ENCODE data around the gene STRN4.

Gene STRN4

DNA sequence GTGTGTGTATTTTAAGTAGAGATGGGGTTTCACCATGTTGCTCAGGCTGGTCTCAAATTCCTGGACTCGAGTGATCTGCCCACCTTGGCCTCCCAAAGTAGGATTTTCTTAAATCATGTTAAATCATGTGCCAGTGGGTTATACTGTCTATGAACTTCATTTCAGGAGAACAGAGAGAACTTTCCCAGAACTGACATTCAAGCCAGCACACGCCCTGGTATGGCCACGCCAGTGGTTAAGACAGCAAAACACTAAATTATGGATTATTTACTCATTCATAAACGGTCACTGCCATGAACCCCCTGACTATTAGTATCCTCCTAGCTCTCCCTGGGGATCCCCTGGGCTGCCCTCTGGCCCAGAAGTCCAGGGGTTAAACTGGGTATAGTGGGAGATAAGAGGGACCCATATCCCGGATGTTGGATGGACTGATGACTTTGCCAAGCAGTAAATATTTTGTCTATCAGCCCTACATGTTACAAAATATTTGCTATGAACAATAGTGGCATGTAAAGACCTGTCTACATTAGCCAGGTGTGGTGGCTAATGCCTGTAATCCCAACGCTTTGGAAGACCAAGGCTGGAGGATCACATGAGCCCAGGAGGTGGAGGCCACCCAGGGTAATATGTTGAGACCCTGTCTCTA, 16.1 kb upstream of the STRN4 start:
- H3K27ac ChIP-seq = no peak overlapping the region; the same call in 1 of the 2 replicates
- TF ChIP-seq, protein P1, sequence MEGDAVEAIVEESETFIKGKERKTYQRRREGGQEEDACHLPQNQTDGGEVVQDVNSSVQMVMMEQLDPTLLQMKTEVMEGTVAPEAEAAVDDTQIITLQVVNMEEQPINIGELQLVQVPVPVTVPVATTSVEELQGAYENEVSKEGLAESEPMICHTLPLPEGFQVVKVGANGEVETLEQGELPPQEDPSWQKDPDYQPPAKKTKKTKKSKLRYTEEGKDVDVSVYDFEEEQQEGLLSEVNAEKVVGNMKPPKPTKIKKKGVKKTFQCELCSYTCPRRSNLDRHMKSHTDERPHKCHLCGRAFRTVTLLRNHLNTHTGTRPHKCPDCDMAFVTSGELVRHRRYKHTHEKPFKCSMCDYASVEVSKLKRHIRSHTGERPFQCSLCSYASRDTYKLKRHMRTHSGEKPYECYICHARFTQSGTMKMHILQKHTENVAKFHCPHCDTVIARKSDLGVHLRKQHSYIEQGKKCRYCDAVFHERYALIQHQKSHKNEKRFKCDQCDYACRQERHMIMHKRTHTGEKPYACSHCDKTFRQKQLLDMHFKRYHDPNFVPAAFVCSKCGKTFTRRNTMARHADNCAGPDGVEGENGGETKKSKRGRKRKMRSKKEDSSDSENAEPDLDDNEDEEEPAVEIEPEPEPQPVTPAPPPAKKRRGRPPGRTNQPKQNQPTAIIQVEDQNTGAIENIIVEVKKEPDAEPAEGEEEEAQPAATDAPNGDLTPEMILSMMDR (conservative IDR thresholded peaks at IDR 0.05) = no peak

DNA sequence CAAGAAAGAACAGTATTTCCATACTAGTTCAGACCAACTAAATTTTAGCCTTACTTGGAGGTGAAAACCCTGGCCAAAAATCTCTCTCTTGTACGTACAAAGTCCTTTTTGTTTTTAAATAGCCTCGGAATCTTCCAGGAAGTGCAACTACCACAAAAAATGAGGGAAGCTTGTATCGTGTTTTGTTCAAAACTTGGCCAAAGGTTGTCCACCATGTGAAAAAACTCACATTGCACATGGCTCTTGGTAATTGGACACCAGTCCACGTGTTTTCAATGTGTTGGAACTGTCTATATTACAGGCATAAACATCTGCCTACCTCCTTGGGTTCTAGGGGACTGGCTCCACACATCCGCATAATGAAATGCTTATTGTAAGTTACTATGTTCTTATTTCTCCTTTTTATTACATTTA, 15.2 kb upstream of the STRN4 start:
- H3K27ac ChIP-seq = peak overlapping the region; percentile 39
- TF ChIP-seq, protein P1 (conservative IDR thresholded peaks at IDR 0.05) = no peak

DNA sequence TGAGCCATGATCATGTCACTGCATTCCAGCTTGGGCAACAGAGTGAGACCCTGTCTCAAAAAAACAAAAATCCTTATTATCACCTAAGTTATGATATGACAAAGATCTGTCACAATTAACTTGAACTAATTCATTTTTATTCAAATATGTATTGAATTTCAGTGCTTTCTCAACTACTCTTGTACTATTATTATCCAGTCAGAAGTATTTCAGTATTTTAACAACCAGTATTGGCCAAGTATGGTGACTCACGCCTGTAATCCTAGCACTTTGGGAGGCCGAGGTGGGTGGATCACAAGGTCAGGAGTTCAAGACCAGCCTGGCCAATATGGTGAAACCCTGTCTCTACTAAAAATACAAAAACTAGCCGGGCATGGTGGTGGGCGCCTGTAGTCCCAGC, 14.6 kb upstream of the STRN4 start:
- H3K27ac ChIP-seq = peak overlapping the region; percentile 39

DNA sequence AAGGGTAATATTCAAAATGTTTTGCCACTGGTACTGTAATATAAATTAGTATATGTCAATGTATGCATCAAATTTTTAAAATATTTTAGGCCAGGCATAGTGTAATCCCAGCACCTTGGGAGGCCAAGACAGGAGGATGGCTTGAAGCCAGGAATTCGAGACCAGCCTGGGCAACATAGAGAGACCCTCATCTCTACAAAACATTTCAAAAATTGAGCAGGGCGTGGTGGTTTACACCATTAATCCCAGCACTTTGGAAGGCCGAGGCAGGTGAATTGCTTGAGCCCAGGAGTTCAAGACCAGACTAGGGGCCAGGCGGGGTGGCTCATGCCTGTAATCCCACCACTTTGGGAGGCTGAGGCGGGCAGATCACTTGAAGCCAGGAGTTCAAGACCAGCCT, 14.1 kb upstream of the STRN4 start:
- TF ChIP-seq, protein P1 (conservative IDR thresholded peaks at IDR 0.05) = no peak
- H3K27ac ChIP-seq = no peak overlapping the region

DNA sequence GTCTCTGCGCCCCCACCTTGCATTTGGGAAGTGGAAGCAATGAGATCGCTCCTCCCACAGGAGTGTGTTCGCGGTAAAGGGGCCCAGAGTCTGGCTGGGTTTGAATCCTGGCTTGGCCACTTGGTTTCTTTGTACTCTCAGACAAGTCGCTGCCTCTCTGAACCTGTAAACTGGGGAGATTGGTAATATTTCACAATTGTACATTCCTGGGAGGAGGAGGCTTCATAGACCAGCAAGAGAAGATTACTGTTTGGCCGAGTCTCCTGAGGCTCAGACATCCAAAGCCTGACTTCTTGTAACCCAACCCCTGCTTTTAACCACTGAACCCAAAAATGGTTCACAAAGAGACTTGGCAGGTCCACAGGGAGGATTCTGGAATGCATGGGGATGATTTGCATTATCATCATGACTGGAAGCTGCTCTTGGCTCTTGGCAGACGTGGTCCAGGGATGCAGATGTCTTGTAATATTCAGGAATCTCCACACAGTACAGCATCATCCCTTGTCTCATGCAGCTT, 13.6 kb upstream of the STRN4 start:
- H3K27ac ChIP-seq = no peak overlapping the region
- TF ChIP-seq, protein P1 (conservative IDR thresholded peaks at IDR 0.05) = no peak

DNA sequence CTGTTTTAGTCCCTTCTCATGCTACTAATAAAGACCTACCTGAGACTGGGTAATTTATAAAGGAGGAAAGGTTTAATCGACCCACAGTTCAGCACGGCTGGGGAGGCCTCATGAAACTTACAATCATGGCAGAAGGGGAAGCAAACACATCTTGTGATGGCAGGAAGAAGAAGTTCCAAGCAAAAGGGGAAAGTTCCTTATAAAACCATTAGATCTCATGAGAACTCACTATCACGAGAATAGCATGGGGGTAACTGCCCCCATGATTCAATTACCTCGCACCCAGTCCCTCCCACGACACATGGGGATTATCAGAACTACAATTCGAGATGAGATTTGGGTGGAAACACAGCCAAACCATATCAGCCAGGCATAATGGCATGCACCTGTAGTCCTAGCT, 13.0 kb upstream of the STRN4 start:
- no peak overlapping the region for H3K27ac ChIP-seq
- TF ChIP-seq, protein P1 (conservative IDR thresholded peaks at IDR 0.05) = no peak

DNA sequence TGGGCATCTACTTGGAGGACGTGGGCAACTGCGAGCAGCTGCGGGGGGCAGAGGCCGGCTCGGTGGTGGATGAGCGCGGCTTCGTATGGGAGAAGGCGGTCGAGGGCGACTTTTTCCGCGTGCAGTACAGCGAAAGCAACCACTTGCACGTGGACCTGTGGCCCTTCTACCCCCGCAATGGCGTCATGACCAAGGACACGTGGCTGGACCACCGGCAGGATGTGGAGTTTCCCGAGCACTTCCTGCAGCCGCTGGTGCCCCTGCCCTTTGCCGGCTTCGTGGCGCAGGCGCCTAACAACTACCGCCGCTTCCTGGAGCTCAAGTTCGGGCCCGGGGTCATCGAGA, 10.3 kb upstream of the STRN4 start:
- TF ChIP-seq, protein P1 (conservative IDR thresholded peaks at IDR 0.05) = no peak

DNA sequence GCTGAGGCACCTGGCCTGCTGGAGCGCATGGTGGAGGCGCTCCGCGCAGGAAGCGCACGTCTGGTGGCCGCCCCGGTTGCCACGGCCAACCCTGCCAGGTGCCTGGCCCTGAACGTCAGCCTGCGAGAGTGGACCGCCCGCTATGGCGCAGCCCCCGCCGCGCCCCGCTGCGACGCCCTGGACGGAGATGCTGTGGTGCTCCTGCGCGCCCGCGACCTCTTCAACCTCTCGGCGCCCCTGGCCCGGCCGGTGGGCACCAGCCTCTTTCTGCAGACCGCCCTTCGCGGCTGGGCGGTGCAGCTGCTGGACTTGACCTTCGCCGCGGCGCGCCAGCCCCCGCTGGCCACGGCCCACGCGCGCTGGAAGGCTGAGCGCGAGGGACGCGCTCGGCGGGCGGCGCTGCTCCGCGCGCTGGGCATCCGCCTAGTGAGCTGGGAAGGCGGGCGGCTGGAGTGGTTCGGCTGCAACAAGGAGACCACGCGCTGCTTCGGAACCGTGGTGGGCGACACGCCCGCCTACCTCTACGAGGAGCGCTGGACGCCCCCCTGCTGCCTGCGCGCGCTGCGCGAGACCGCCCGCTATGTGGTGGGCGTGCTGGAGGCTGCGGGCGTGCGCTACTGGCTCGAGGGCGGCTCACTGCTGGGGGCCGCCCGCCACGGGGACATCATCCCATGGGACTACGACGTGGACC, 9.7 kb upstream of the STRN4 start:
- H3K27ac ChIP-seq = no peak overlapping the region
- TF ChIP-seq, protein P1 (conservative IDR thresholded peaks at IDR 0.05) = no peak

More for the DNA sequence above, 10.3 kb upstream of the STRN4 start:
- H3K27ac ChIP-seq = no peak overlapping the region
